ENCODE measurements around the gene CHML.

CHML gene

DNA sequence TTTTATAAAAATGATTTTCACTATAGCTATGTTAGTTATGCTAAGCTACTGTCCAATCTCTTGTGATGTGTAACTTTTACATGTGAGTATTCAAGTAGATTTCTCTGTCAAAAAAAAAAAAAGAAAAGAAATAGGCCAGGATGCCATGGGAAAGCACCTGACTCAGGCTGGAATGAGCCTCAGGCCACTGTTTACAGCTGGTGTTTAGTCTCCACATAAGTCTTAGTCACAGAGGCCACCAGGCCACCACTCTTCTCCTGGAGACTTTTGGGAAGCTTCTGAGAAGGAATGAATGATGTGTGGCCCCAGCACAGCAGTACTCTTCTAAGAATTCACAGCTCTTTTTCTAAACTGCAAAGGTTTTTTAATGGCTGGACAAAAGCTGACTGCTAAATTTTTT lies 48.9 kb downstream of the CHML start:
- FAIRE-seq (no peak), DNase-seq (ENCODE audit: low spot score) (no peak)

DNA sequence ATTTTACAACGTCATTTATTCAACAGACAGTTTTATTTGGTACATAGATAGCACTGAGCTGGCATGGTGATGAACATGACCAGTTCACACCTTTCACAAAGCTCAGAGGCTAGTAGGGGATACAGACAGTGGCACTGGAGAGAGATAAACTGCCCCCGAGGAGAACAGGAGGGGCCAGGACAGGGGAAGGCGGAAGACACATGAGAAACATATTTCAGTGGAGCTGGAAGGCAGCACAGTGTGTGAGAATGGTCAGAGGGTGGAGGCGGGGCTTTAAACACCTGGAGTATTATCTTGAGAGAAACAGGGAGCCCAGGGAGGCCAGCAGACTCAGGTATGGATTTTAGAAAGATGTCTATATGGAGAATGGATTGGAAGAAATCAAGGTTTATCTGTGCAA lies 49.5 kb downstream of the CHML start:
- FAIRE-seq = no peak
- DNase-seq (ENCODE audit: low spot score) = no peak

Data from urothelium cell line (cell line).